ENCODE results near the gene CUTA. TPM values are rescaled to one million over a fixed set of nuclear protein-coding genes. Genes with fewer than 3 reads are reported as not detected.

CUTA gene
- total RNA-seq, 1 experiment from 2014 or later, result 257 TPM

GRCh38 chr6:33446356-33446755, 28.4 kb upstream of the CUTA start:
- H3K9me3 Mint-ChIP-seq, result no peaks in the 10 kb centered on the region
- H3K18ac ChIP-seq (ENCODE audit: insufficient read length, low read depth, low read length), result no peak overlapping the region
- H2BK20ac ChIP-seq (ENCODE audit: low read depth, low read length, poor library complexity, severe bottlenecking), result no peak overlapping the region
- no peak overlapping the region for H2AK5ac ChIP-seq (ENCODE audit: insufficient read length, low read length)
- no peak overlapping the region for H2BK5ac ChIP-seq (ENCODE audit: insufficient read length, low read length)
- H3K23ac ChIP-seq (ENCODE audit: insufficient read length, low read depth, low read length), result no peak overlapping the region
- no peak overlapping the region for H3K27ac Mint-ChIP-seq
- H2BK12ac ChIP-seq (ENCODE audit: insufficient read length, low read depth, low read length), result no peak overlapping the region
- H3K27me3 ChIP-seq (ENCODE audit: insufficient read depth, low read length), result no peaks in the 10 kb centered on the region
- no peak for DNase-seq
- H2BK120ac ChIP-seq (ENCODE audit: low read depth, low read length, poor library complexity, severe bottlenecking), result no peak overlapping the region
- no peak overlapping the region for H4K5ac ChIP-seq (ENCODE audit: insufficient read length, low read depth, low read length)
- H3K9me3 ChIP-seq (ENCODE audit: control insufficient read depth, low read depth, low read length), result no peaks in the 10 kb centered on the region
- H3K14ac ChIP-seq (ENCODE audit: insufficient read depth, low read length), result no peak overlapping the region
- no peak overlapping the region for H2BK15ac ChIP-seq (ENCODE audit: low read depth, low read length)
- H4K8ac ChIP-seq (replicated peaks; ENCODE audit: insufficient read length, low read depth, low read length), result no peak overlapping the region
- H3K4me1 ChIP-seq (ENCODE audit: insufficient read depth, low read length), result no peaks in the 10 kb centered on the region
- H3K27ac ChIP-seq (ENCODE audit: insufficient read length, low read depth, low read length), result no peak overlapping the region
- no peak overlapping the region for H2AFZ ChIP-seq (ENCODE audit: low read length)
- H3K36me3 Mint-ChIP-seq (ENCODE audit: insufficient read depth in 1 of 3, low read depth in 3 of 3), result peaks cover 64 to 90% (median 83%) of the 10 kb centered on the region in 3 experiments; a peak in 6 of 7 replicates
- no peaks in the 10 kb centered on the region for H4K20me1 ChIP-seq (ENCODE audit: control insufficient read depth, insufficient read depth, insufficient read length)
- H3K4me1 Mint-ChIP-seq, result 0 out of 4 replicates have a peak, but pooled peaks cover 0 to 4% of the 10 kb centered on the region in 2 experiments
- no peak overlapping the region for H4K91ac ChIP-seq (ENCODE audit: insufficient read length, low read depth, low read length)
- H3K4me2 ChIP-seq (ENCODE audit: insufficient read depth, insufficient read length, low read length), result no peak overlapping the region
- no peak overlapping the region for H3K56ac ChIP-seq (ENCODE audit: insufficient read length, low read depth, low read length)
- no CpG with 5 or more reads among the region's 10 CpGs for WGBS (ENCODE audit: extremely low coverage, insufficient read length, low lambda C conversion rate)
- H3K9ac ChIP-seq (ENCODE audit: extremely low read depth, insufficient read length, low read length), result no peak overlapping the region
- H3T11ph ChIP-seq (ENCODE audit: low read length), result no peak overlapping the region
- no peak overlapping the region for H3K4me3 Mint-ChIP-seq
- no peak overlapping the region for H3K4ac ChIP-seq (ENCODE audit: low read depth, low read length)
- no peaks in the 10 kb centered on the region for H3K79me2 ChIP-seq (ENCODE audit: insufficient read depth, low read length)
- no peaks in the 10 kb centered on the region for H3K23me2 ChIP-seq (ENCODE audit: insufficient read length, low read depth, low read length, poor library complexity, severe bottlenecking)
- TF ChIP-seq, protein P1, sequence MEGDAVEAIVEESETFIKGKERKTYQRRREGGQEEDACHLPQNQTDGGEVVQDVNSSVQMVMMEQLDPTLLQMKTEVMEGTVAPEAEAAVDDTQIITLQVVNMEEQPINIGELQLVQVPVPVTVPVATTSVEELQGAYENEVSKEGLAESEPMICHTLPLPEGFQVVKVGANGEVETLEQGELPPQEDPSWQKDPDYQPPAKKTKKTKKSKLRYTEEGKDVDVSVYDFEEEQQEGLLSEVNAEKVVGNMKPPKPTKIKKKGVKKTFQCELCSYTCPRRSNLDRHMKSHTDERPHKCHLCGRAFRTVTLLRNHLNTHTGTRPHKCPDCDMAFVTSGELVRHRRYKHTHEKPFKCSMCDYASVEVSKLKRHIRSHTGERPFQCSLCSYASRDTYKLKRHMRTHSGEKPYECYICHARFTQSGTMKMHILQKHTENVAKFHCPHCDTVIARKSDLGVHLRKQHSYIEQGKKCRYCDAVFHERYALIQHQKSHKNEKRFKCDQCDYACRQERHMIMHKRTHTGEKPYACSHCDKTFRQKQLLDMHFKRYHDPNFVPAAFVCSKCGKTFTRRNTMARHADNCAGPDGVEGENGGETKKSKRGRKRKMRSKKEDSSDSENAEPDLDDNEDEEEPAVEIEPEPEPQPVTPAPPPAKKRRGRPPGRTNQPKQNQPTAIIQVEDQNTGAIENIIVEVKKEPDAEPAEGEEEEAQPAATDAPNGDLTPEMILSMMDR (conservative IDR thresholded peaks at IDR 0.05), result no peak
- no peaks in the 10 kb centered on the region; the same call in 1 of the 2 replicates for H3K27me3 Mint-ChIP-seq (ENCODE audit: low read depth)
- H3K79me1 ChIP-seq (ENCODE audit: insufficient read depth, low read depth, low read length, poor library complexity, severe bottlenecking), result no peaks in the 10 kb centered on the region

Measured in H9 (cell line).